GM12878 (cell line): Measurements from ENCODE around the gene MSANTD3. TPM values are rescaled to one million over a fixed set of nuclear protein-coding genes. Genes with fewer than 3 reads are reported as not detected.

Source experiments
- ATAC-seq: fragments of 200-7000 bp; cut with Tn5 transposase; 3 replicates; pipeline ENCODE4 v1.9.1; 2020; ENCODE audit warnings: mild to moderate bottlenecking, moderate library complexity
- BruUV-seq: library from RNA; stranded (reverse); fragments of 400-500 nt; replicated peaks from 2 replicates; lab custom pipeline; 2021; lab: Mats Ljungman, UMichigan
- CTCF ChIA-PET: fragments of 300-600 bp; sonication (Branson Sonifier 250); formaldehyde crosslinking; extraction: SDS; loops from one replicate; lab custom pipeline; 2021; ENCODE audit warnings: inconsistent platforms; lab: Yijun Ruan, JAX
- POLR2A ChIA-PET: fragments of 350-600 bp; formaldehyde crosslinking; extraction: SDS; loops from one replicate; lab custom pipeline; 2021; ENCODE audit warnings: inconsistent platforms; lab: Charles Lee
- RAD21 ChIA-PET: fragments of 300-600 bp; sonication (Branson Sonifier 250); formaldehyde crosslinking; loops from one replicate; lab custom pipeline; 2023; ENCODE audit warnings: antibody characterized with exemption; ENCODE audit not compliant: unreplicated experiment; lab: Charles Lee
- SMC1A ChIA-PET: fragments of 300-600 bp; sonication (Branson Sonifier 250); formaldehyde crosslinking; loops from one replicate; lab custom pipeline; 2023; ENCODE audit not compliant: unreplicated experiment, uncharacterized antibody; lab: Charles Lee
- DNase-seq: peaks from one replicate; pipeline ENCODE4 v3.0.0-alpha.2; 2011; ENCODE audit warnings: low read depth, low spot score
- FAIRE-seq: peaks from 3 replicates; lab custom pipeline; 2011; peaks lifted over from hg19 to GRCh38; lab: Jason Lieb, UNC
- H2AFZ ChIP-seq: 2 replicates; pipeline ENCODE4 v1.6.0; 2011; ENCODE audit warnings: low read depth, low read length, control low read depth; ENCODE audit not compliant: control insufficient read depth
- H3K27ac ChIP-seq: 2 replicates; pipeline ENCODE4 v1.5.1; 2011; ENCODE audit warnings: control low read depth; ENCODE audit not compliant: control insufficient read depth, insufficient read depth
- H3K27me3 ChIP-seq, 2 experiments: replicated peaks in 1 of 2; 2 replicates each; pipeline versions ENCODE4 v1.6.0 to v1.6.1; 2011; ENCODE audit warnings: low read length in 1 of 2; ENCODE audit not compliant: control insufficient read depth in 2 of 2, insufficient read depth in 2 of 2
- H3K36me3 ChIP-seq, 2 experiments: 2 replicates each; pipeline ENCODE4 v1.5.1; 2011; ENCODE audit warnings: low read length in 1 of 2; ENCODE audit not compliant: control insufficient read depth in 2 of 2, insufficient read depth in 2 of 2
- H3K4me1 ChIP-seq: 2 replicates; pipeline ENCODE4 v1.6.1; 2011; ENCODE audit warnings: mild to moderate bottlenecking, low read length, moderate library complexity, mixed read lengths; ENCODE audit not compliant: control insufficient read depth, insufficient read depth
- H3K4me2 ChIP-seq: 2 replicates; pipeline ENCODE4 v1.6.0; 2011; ENCODE audit warnings: control low read depth; ENCODE audit not compliant: control insufficient read depth, insufficient read depth
- H3K4me3 ChIP-seq: fragments of 200-600 bp; sonication (generic); 2 replicates; pipeline ENCODE4 v1.5.1; 2016
- H3K79me2 ChIP-seq: 2 replicates; pipeline ENCODE4 v1.6.0; 2011; ENCODE audit warnings: low read length; ENCODE audit not compliant: control insufficient read depth, insufficient read depth
- H3K9ac ChIP-seq: 2 replicates; pipeline ENCODE4 v1.8.0; 2011; ENCODE audit warnings: low read length, control low read depth, mixed read lengths; ENCODE audit not compliant: control insufficient read depth, insufficient read depth
- H3K9me3 ChIP-seq: replicated peaks from 3 replicates; pipeline ENCODE4 v1.5.1; 2011; ENCODE audit warnings: mild to moderate bottlenecking, low read length; ENCODE audit not compliant: control insufficient read depth, insufficient read depth
- H4K20me1 ChIP-seq: 2 replicates; pipeline ENCODE4 v1.6.0; 2011; ENCODE audit not compliant: control insufficient read depth, insufficient read depth
- ESRRA ChIP-seq: IDR thresholded peaks from 2 replicates; pipeline ENCODE4 v1.6.1; 2012; ENCODE audit warnings: mild to moderate bottlenecking, low read length, improper control_type of control experiment
- FOS ChIP-seq: IDR thresholded peaks from 3 replicates; pipeline ENCODE4 v1.6.1; 2011; ENCODE audit warnings: borderline replicate concordance; ENCODE audit not compliant: insufficient read length; ENCODE audit errors: extremely low read depth
- FOXK2 ChIP-seq: fragments of 450-650 bp; IDR thresholded peaks from 2 replicates; pipeline ENCODE4 v1.6.1; 2017; ENCODE audit warnings: mild to moderate bottlenecking, moderate library complexity
- GABPA ChIP-seq: IDR thresholded peaks from 2 replicates; pipeline ENCODE4 v1.6.1; 2014; ENCODE audit warnings: antibody characterized with exemption, low read depth, mild to moderate bottlenecking, inconsistent platforms
- HSF1 ChIP-seq: fragments of 150-350 bp; IDR thresholded peaks from 2 replicates; pipeline ENCODE4 v1.6.1; 2014; ENCODE audit warnings: mild to moderate bottlenecking, low read depth, low read length
- IRF4 ChIP-seq: IDR thresholded peaks from 2 replicates; pipeline ENCODE4 v1.6.1; 2011; ENCODE audit warnings: low read depth, low read length
- MEF2A ChIP-seq: IDR thresholded peaks from 2 replicates; pipeline ENCODE4 v1.6.1; 2011; ENCODE audit warnings: low read depth, mild to moderate bottlenecking, low read length, moderate library complexity; ENCODE audit not compliant: insufficient read depth
- NKRF ChIP-seq: fragments of 450-650 bp; conservative IDR thresholded peaks from 2 replicates; pipeline ENCODE4 v1.6.1; 2017; ENCODE audit warnings: mild to moderate bottlenecking, moderate library complexity
- POLR2AphosphoS2 ChIP-seq: IDR thresholded peaks from 2 replicates; pipeline ENCODE4 v1.6.1; 2011; ENCODE audit warnings: low read depth, mild to moderate bottlenecking, low read length, improper control_type of control experiment, moderate library complexity
- SUPT20H ChIP-seq: IDR thresholded peaks from 2 replicates; pipeline ENCODE4 v1.6.1; 2011; ENCODE audit warnings: low read depth, mild to moderate bottlenecking, low read length, moderate library complexity, borderline replicate concordance; ENCODE audit not compliant: control insufficient read depth
- WRNIP1 ChIP-seq: IDR thresholded peaks from 2 replicates; pipeline ENCODE4 v1.6.1; 2011; ENCODE audit warnings: low read depth, low read length, improper control_type of control experiment, borderline replicate concordance
- WGBS: methylation state at CpG from one replicate; pipeline ENCODE4 v1.1.6; 2016; ENCODE audit warnings: low lambda C conversion rate; ENCODE audit not compliant: insufficient replicate concordance, insufficient coverage; ENCODE audit errors: missing lambda C conversion rate; 5-methylcytosine and 5-hydroxymethylcytosine counted together
- in situ Hi-C: fragments of 300-500 bp; cut with MboI; formaldehyde crosslinking; loops from 9 replicates; pipeline ENCODE4 v1.14.3; 2018; ENCODE audit warnings: mixed read lengths
- intact Hi-C: fragments of 100-400 bp; cut with micrococcal nuclease; formaldehyde crosslinking; loops from one replicate; pipeline ENCODE4 v1.14.2; 2022; ENCODE audit not compliant: unreplicated experiment
- polyA plus RNA-seq, 11 experiments: library from polyadenylated mRNA; depleted of rRNA in 4 of 11; unstranded in 6 of 11; stranded (reverse) in 5 of 11; fragments of >200 nt; fragmentation: Nextera tagmentation in 4 of 11; fragmentation: Illumina TruSeq in 1 of 11; extraction: Ambion mirVana in 4 of 11; extraction: Trizol in 1 of 11; gene quantifications; 1 replicate in 1 of 11; 2 replicates in 10 of 11; pipeline versions ENCODE4 v1.2.1 to v1.2.3, GENCODE V29; 2011 to 2016; ENCODE audit warnings: inconsistent platforms in 2 of 11, missing spikeins in 2 of 11, low read depth in 1 of 11
- total RNA-seq, 4 experiments: library from RNA; depleted of rRNA in 3 of 4; stranded (reverse); fragments of >200 nt in 3 of 4; fragmentation: Illumina TruSeq in 1 of 4; extraction: Trizol in 1 of 4; gene quantifications; 2 replicates each; pipeline versions ENCODE4 v1.2.1 to v1.2.3, GENCODE V29; 2013 to 2021
- TF ChIP-seq, protein P1 (sequence below): fragments of 450-650 bp; IDR thresholded peaks from 2 replicates; pipeline ENCODE4 v1.6.1; 2017; ENCODE audit warnings: mild to moderate bottlenecking, low read depth, inconsistent platforms; ENCODE audit not compliant: poor library complexity, severe bottlenecking
- TF ChIP-seq, protein P2 (sequence below): IDR thresholded peaks from 2 replicates; pipeline ENCODE4 v1.6.1; 2012; ENCODE audit warnings: low read length, inconsistent platforms

Gene MSANTD3
- total and polyA plus RNA-seq, 10 of the 15 experiments (the other 5 are each of a cell fraction or from before 2014, with no cell fraction given), result 5.8 to 21.2 (median 14.7) TPM

- intact Hi-C loops, result loop anchor here (10.0 kb wide), 2 partner anchors 163 to 1247 kb away; no protein-coding TSS in a partner anchor
- TF ChIP-seq ESRRA (no peak), FOXK2 (no peak), SUPT20H (no peak), POLR2AphosphoS2 (no peak), MEF2A (no peak), IRF4 (no peak), HSF1 (no peak), NKRF (no peak), GABPA (no peak), FOS (no peak), WRNIP1 (no peak)
- TF ChIP-seq, protein P1, sequence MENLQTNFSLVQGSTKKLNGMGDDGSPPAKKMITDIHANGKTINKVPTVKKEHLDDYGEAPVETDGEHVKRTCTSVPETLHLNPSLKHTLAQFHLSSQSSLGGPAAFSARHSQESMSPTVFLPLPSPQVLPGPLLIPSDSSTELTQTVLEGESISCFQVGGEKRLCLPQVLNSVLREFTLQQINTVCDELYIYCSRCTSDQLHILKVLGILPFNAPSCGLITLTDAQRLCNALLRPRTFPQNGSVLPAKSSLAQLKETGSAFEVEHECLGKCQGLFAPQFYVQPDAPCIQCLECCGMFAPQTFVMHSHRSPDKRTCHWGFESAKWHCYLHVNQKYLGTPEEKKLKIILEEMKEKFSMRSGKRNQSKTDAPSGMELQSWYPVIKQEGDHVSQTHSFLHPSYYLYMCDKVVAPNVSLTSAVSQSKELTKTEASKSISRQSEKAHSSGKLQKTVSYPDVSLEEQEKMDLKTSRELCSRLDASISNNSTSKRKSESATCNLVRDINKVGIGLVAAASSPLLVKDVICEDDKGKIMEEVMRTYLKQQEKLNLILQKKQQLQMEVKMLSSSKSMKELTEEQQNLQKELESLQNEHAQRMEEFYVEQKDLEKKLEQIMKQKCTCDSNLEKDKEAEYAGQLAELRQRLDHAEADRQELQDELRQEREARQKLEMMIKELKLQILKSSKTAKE, result no peak
- TF ChIP-seq, protein P2, sequence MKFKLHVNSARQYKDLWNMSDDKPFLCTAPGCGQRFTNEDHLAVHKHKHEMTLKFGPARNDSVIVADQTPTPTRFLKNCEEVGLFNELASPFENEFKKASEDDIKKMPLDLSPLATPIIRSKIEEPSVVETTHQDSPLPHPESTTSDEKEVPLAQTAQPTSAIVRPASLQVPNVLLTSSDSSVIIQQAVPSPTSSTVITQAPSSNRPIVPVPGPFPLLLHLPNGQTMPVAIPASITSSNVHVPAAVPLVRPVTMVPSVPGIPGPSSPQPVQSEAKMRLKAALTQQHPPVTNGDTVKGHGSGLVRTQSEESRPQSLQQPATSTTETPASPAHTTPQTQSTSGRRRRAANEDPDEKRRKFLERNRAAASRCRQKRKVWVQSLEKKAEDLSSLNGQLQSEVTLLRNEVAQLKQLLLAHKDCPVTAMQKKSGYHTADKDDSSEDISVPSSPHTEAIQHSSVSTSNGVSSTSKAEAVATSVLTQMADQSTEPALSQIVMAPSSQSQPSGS, result no peak
Observed at GRCh38 chr9:100431886-100432285, 4.9 kb downstream of the MSANTD3 start.

More at GRCh38 chr9:100431886-100432285, 4.9 kb downstream of the MSANTD3 start:
- H2AFZ ChIP-seq, result no peak overlapping the region
- WGBS, result 89% methylated on average over 5 of the region's 5 CpGs
- no peaks in the 10 kb centered on the region for H3K27me3 ChIP-seq
- H4K20me1 ChIP-seq, result no peaks in the 10 kb centered on the region
- ATAC-seq (no peak), DNase-seq (no peak), FAIRE-seq (no peak)
- H3K27ac ChIP-seq, result no peak overlapping the region
- H3K4me2 ChIP-seq, result no peak overlapping the region
- no peak overlapping the region for H3K9ac ChIP-seq
- H3K4me1 ChIP-seq, result peaks cover 9% of the 10 kb centered on the region
- in situ Hi-C loops, result loop anchor here (10.0 kb wide), 1 partner anchor 1267 kb away; no protein-coding TSS in a partner anchor
- H3K79me2 ChIP-seq, result peaks cover 5% of the 10 kb centered on the region
- SMC1A ChIA-PET, result no interaction called here
- no TSS peak for BruUV-seq
- H3K36me3 ChIP-seq, result no peaks in the 10 kb centered on the region
- CTCF ChIA-PET, result no interaction called here
- H3K4me3 ChIP-seq, result no peak overlapping the region
- H3K9me3 ChIP-seq, result no peaks in the 10 kb centered on the region
- POLR2A ChIA-PET, result interaction anchor here (1.2 kb wide), 1 partner anchor 20 kb away, joined by 3 read pairs; no protein-coding TSS in a partner anchor
- RAD21 ChIA-PET, result no interaction called here
